GM23338 (cell line): Measurements from ENCODE around the gene BAX. TPM values are rescaled to one million over a fixed set of nuclear protein-coding genes. Genes with fewer than 3 reads are reported as not detected.

Source experiments
- ATAC-seq: fragments of 200-7000 bp; cut with Tn5 transposase; 3 replicates; pipeline ENCODE4 v1.9.1; 2020
- DNase-seq: peaks from one replicate; pipeline ENCODE4 v3.0.0-alpha.2; 2015; ENCODE audit warnings: low spot score
- H2AFZ ChIP-seq: fragments of 200-600 bp; sonication (generic); 2 replicates; pipeline ENCODE4 v1.8.0; 2016; ENCODE audit warnings: antibody characterized with exemption, mild to moderate bottlenecking, moderate library complexity
- H3F3A ChIP-seq: fragments of 200-600 bp; sonication (generic); replicated peaks from 2 replicates; pipeline ENCODE4 v1.8.0; 2017; ENCODE audit warnings: antibody characterized with exemption, mixed run types, low read depth
- H3K27ac ChIP-seq: fragments of 200-600 bp; sonication (generic); 2 replicates; pipeline ENCODE4 v1.6.1; 2016; ENCODE audit warnings: low read depth
- H3K27me3 ChIP-seq: fragments of 200-600 bp; sonication (generic); 2 replicates; pipeline ENCODE4 v1.8.0; 2016; ENCODE audit warnings: mild to moderate bottlenecking, mixed run types, moderate library complexity; ENCODE audit not compliant: insufficient read depth
- H3K36me3 ChIP-seq: fragments of 200-600 bp; sonication (generic); 2 replicates; pipeline ENCODE4 v1.8.0; 2016; ENCODE audit warnings: mild to moderate bottlenecking; ENCODE audit not compliant: insufficient read depth
- H3K4me1 ChIP-seq: fragments of 200-600 bp; sonication (generic); 2 replicates; pipeline ENCODE4 v1.8.0; 2016; ENCODE audit warnings: mild to moderate bottlenecking, moderate library complexity; ENCODE audit not compliant: insufficient read depth
- H3K4me2 ChIP-seq: fragments of 200-600 bp; sonication (generic); 2 replicates; pipeline ENCODE4 v1.7.1; 2017; ENCODE audit warnings: mixed run types
- H3K4me3 ChIP-seq: fragments of 200-600 bp; sonication (generic); 2 replicates; pipeline ENCODE4 v1.6.1; 2016; ENCODE audit warnings: mixed run types
- H3K79me2 ChIP-seq: fragments of 200-600 bp; sonication (generic); replicated peaks from 2 replicates; pipeline ENCODE4 v1.8.0; 2017; ENCODE audit warnings: mild to moderate bottlenecking; ENCODE audit not compliant: insufficient read depth
- H3K9me2 ChIP-seq: fragments of 200-600 bp; sonication (generic); 2 replicates; pipeline ENCODE4 v1.8.0; 2017; ENCODE audit not compliant: insufficient read depth
- H4K20me1 ChIP-seq: fragments of 200-600 bp; sonication (generic); replicated peaks from 2 replicates; pipeline ENCODE4 v1.8.0; 2017; ENCODE audit warnings: mild to moderate bottlenecking; ENCODE audit not compliant: insufficient read depth
- H3K27ac Mint-ChIP-seq: 2 replicates; pipeline ENCODE4 v1.8.0; 2020; ENCODE audit warnings: inconsistent platforms, mild to moderate bottlenecking, moderate library complexity, mixed read lengths
- H3K27me3 Mint-ChIP-seq: 3 replicates; pipeline ENCODE4 v1.8.0; 2022; ENCODE audit warnings: low read depth, mild to moderate bottlenecking, moderate library complexity, mixed read lengths, inconsistent platforms; ENCODE audit not compliant: insufficient read depth, poor library complexity
- H3K36me3 Mint-ChIP-seq: 3 replicates; pipeline ENCODE4 v1.8.0; 2021; ENCODE audit warnings: low read depth, mild to moderate bottlenecking, inconsistent platforms, moderate library complexity, mixed read lengths
- H3K4me1 Mint-ChIP-seq: 3 replicates; pipeline ENCODE4 v1.8.0; 2020; ENCODE audit warnings: mild to moderate bottlenecking, inconsistent platforms, mixed read lengths
- H3K4me3 Mint-ChIP-seq: 3 replicates; pipeline ENCODE4 v1.8.0; 2021; ENCODE audit warnings: moderate library complexity, mild to moderate bottlenecking, inconsistent platforms, mixed read lengths
- H3K9me3 Mint-ChIP-seq: 3 replicates; pipeline ENCODE4 v1.8.0; 2020; ENCODE audit warnings: moderate library complexity, mild to moderate bottlenecking, inconsistent platforms, mixed read lengths
- CREB1 ChIP-seq: fragments of 250-450 bp; sonication (Bioruptor Pico); IDR thresholded peaks from 2 replicates; pipeline ENCODE4 v1.5.0; 2020; ENCODE audit warnings: low read depth, mild to moderate bottlenecking, moderate library complexity
- ETS1 ChIP-seq: IDR thresholded peaks from 2 replicates; pipeline ENCODE4 v1.6.1; 2016; ENCODE audit warnings: antibody characterized with exemption
- EZH2 ChIP-seq: fragments of 200-600 bp; sonication (generic); IDR thresholded peaks from one replicate; pipeline ENCODE4 v1.8.0; 2017; ENCODE audit warnings: antibody characterized with exemption, mild to moderate bottlenecking, low read depth; ENCODE audit not compliant: unreplicated experiment
- JUNB ChIP-seq: IDR thresholded peaks from one replicate; pipeline ENCODE4 v1.6.1; 2016; ENCODE audit warnings: antibody characterized with exemption; ENCODE audit not compliant: unreplicated experiment
- NANOG ChIP-seq: IDR thresholded peaks from 2 replicates; pipeline ENCODE4 v1.6.1; 2016; ENCODE audit warnings: antibody characterized with exemption, borderline replicate concordance
- POLR2AphosphoS5 ChIP-seq: IDR thresholded peaks from 2 replicates; pipeline ENCODE4 v1.6.1; 2016; ENCODE audit warnings: antibody characterized with exemption, low read depth
- ZNF114 ChIP-seq: fragments of 250-450 bp; sonication (Bioruptor Pico); IDR thresholded peaks from 2 replicates; pipeline ENCODE4 v1.5.0; 2020; ENCODE audit warnings: mild to moderate bottlenecking, moderate library complexity
- ZNF331 ChIP-seq: fragments of 250-450 bp; sonication (Bioruptor Pico); IDR thresholded peaks from 2 replicates; pipeline ENCODE4 v1.5.0; 2020; ENCODE audit warnings: low read depth, mild to moderate bottlenecking, moderate library complexity
- polyA plus RNA-seq: library from polyadenylated mRNA; unstranded; fragments of >200 nt; fragmentation: Nextera tagmentation; extraction: Ambion mirVana; gene quantifications from 2 replicates; pipeline ENCODE4 v1.2.1, GENCODE V29; 2016
- total RNA-seq: library from RNA; depleted of rRNA; stranded (reverse); fragments of >200 nt; shearing (Covaris generic); gene quantifications from 2 replicates; pipeline ENCODE4 v1.2.3, GENCODE V29; 2014
- TF ChIP-seq, protein P1 (sequence below), 2 experiments: fragments of 200-600 bp in 1 of 2; sonication (generic) in 1 of 2; conservative IDR thresholded peaks; 2 replicates each; pipeline versions ENCODE4 v1.5.1 to v1.6.1; 2016 to 2017; ENCODE audit warnings: antibody characterized with exemption in 2 of 2, low read depth in 2 of 2, mild to moderate bottlenecking in 2 of 2, moderate library complexity in 1 of 2
- TF ChIP-seq, protein P2 (sequence below): IDR thresholded peaks from one replicate; pipeline ENCODE4 v1.6.1; 2018; ENCODE audit warnings: antibody characterized with exemption; ENCODE audit not compliant: unreplicated experiment

The BAX gene
- total and polyA plus RNA-seq, 2 experiments from 2014 or later: 179 to 261 TPM

DNA sequence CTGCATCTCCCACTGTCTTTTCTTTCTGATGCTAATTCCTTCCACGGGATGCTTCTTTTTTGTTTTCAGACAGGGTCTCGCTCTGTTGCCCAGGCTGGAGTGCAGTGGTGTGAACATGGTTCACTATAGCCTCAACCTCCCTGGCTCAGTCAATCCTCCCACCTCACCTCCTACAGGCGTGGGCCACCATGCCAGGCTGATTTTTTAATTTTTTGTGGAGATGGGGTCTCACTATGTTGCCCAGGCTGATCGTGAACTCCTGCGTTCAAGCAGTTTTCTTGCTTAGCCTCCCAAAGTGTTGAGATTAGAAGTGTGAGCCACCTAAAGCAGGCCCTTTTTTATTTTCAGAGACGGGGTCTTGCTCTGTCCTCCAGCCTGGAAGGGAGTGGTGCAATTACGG lies 33.6 kb downstream of the BAX start (continued):
- TF ChIP-seq ETS1: no peak

DNA sequence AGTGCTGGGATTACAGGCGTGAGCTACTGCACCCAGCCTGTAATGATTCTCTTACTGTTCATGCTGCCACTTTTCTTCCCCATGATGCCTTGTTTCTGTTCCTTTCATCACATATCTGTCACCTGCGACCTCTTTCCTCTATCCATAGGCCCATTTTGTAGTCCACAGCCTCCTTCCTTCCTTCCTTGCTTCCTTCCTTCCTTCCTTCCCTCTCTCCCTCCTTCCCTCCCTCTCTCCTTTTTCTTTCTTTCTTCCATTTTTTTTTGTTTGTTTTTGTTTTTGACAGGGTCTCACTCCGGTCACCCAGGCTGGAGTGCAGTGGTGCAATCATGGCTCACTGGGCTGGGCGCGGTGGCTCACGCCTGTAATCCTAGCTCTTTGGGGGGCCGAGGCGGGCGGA lies 34.2 kb downstream of the BAX start:
- peaks cover 11% of the 10 kb centered on the region for H3K27me3 Mint-ChIP-seq
- H3K9me3 Mint-ChIP-seq: no peaks in the 10 kb centered on the region
- no peak overlapping the region; the same call in 2 of the 3 replicates for H3K4me3 Mint-ChIP-seq
- H3K4me1 Mint-ChIP-seq: peaks cover 13% of the 10 kb centered on the region; the same call in 2 of the 3 replicates
- H4K20me1 ChIP-seq: peaks cover 10% of the 10 kb centered on the region
- peaks cover 16% of the 10 kb centered on the region; the same call in 1 of the 2 replicates for H3K79me2 ChIP-seq
- DNase-seq (no peak), ATAC-seq (no peak)
- H3K4me1 ChIP-seq: peaks cover 7% of the 10 kb centered on the region; the same call in 1 of the 2 replicates
- TF ChIP-seq JUNB (no peak), ZNF114 (CRISPR knock-in tag) (no peak), ZNF331 (CRISPR knock-in tag) (no peak), POLR2AphosphoS5 (no peak), NANOG (no peak), CREB1 (CRISPR knock-in tag) (no peak), EZH2 (no peak)
- TF ChIP-seq, protein P1, sequence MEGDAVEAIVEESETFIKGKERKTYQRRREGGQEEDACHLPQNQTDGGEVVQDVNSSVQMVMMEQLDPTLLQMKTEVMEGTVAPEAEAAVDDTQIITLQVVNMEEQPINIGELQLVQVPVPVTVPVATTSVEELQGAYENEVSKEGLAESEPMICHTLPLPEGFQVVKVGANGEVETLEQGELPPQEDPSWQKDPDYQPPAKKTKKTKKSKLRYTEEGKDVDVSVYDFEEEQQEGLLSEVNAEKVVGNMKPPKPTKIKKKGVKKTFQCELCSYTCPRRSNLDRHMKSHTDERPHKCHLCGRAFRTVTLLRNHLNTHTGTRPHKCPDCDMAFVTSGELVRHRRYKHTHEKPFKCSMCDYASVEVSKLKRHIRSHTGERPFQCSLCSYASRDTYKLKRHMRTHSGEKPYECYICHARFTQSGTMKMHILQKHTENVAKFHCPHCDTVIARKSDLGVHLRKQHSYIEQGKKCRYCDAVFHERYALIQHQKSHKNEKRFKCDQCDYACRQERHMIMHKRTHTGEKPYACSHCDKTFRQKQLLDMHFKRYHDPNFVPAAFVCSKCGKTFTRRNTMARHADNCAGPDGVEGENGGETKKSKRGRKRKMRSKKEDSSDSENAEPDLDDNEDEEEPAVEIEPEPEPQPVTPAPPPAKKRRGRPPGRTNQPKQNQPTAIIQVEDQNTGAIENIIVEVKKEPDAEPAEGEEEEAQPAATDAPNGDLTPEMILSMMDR (conservative IDR thresholded peaks at IDR 0.05; ENCODE audit: low read depth in 2 of 2): no peak
- TF ChIP-seq, protein P2, sequence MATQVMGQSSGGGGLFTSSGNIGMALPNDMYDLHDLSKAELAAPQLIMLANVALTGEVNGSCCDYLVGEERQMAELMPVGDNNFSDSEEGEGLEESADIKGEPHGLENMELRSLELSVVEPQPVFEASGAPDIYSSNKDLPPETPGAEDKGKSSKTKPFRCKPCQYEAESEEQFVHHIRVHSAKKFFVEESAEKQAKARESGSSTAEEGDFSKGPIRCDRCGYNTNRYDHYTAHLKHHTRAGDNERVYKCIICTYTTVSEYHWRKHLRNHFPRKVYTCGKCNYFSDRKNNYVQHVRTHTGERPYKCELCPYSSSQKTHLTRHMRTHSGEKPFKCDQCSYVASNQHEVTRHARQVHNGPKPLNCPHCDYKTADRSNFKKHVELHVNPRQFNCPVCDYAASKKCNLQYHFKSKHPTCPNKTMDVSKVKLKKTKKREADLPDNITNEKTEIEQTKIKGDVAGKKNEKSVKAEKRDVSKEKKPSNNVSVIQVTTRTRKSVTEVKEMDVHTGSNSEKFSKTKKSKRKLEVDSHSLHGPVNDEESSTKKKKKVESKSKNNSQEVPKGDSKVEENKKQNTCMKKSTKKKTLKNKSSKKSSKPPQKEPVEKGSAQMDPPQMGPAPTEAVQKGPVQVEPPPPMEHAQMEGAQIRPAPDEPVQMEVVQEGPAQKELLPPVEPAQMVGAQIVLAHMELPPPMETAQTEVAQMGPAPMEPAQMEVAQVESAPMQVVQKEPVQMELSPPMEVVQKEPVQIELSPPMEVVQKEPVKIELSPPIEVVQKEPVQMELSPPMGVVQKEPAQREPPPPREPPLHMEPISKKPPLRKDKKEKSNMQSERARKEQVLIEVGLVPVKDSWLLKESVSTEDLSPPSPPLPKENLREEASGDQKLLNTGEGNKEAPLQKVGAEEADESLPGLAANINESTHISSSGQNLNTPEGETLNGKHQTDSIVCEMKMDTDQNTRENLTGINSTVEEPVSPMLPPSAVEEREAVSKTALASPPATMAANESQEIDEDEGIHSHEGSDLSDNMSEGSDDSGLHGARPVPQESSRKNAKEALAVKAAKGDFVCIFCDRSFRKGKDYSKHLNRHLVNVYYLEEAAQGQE: no peak
- peaks cover 47% of the 10 kb centered on the region for H3K36me3 Mint-ChIP-seq
- no peak overlapping the region for H2AFZ ChIP-seq
- no peak overlapping the region for H3K27ac Mint-ChIP-seq
- H3K27me3 ChIP-seq: no peaks in the 10 kb centered on the region
- no peak overlapping the region for H3K27ac ChIP-seq
- no peaks in the 10 kb centered on the region for H3K9me2 ChIP-seq
- no peak overlapping the region for H3K4me2 ChIP-seq
- H3F3A ChIP-seq: 0 out of 2 replicates have a peak, but pooled peaks cover 3% of the 10 kb centered on the region
- H3K4me3 ChIP-seq: no peak overlapping the region
- peaks cover 6% of the 10 kb centered on the region for H3K36me3 ChIP-seq
